NOMO-1 treated with DMSO at 0.1 percent for 48 hours (cell line): ENCODE measurements around the gene ZGLP1.
A peak's percentile ranks its signal among the peaks of the same experiment; 100 is the strongest.

Experiments used
- DNase-seq: peaks from one replicate; lab custom pipeline; 2025; ENCODE audit not compliant: unreplicated experiment; lab: John Stamatoyannopoulos, UW

ZGLP1 gene

GRCh38 chr19:10328558-10329429, 19.2 kb upstream of the ZGLP1 start:
- DNase-seq = no peak

GRCh38 chr19:10327793-10328192, 18.2 kb upstream of the ZGLP1 start:
- no peak for DNase-seq

DNA sequence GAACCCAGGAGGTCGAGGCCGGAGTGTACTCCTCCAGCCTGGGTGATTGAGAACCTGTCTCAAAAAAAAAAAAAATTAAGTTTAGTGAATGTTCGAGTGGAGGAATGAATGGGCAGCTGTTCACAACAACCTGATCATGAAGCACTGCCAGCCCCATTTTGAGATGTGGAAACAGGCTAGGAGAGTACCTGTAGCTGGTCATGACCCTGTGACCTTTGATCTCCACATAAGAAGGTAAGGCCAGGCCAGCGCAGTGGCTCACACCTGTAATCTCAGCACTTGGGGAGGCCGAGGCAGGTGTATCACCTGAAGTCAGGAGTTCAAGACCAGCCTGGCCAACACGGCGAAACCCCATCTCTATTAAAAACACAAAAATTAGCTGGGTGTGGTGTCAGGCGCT, 16.1 kb upstream of the ZGLP1 start:
- DNase-seq = no peak

- DNase-seq = no peak
Observed at GRCh38 chr19:10321874-10322835, 12.5 kb upstream of the ZGLP1 start.

GRCh38 chr19:10321417-10321797, 11.8 kb upstream of the ZGLP1 start:
- DNase-seq = no peak

DNA sequence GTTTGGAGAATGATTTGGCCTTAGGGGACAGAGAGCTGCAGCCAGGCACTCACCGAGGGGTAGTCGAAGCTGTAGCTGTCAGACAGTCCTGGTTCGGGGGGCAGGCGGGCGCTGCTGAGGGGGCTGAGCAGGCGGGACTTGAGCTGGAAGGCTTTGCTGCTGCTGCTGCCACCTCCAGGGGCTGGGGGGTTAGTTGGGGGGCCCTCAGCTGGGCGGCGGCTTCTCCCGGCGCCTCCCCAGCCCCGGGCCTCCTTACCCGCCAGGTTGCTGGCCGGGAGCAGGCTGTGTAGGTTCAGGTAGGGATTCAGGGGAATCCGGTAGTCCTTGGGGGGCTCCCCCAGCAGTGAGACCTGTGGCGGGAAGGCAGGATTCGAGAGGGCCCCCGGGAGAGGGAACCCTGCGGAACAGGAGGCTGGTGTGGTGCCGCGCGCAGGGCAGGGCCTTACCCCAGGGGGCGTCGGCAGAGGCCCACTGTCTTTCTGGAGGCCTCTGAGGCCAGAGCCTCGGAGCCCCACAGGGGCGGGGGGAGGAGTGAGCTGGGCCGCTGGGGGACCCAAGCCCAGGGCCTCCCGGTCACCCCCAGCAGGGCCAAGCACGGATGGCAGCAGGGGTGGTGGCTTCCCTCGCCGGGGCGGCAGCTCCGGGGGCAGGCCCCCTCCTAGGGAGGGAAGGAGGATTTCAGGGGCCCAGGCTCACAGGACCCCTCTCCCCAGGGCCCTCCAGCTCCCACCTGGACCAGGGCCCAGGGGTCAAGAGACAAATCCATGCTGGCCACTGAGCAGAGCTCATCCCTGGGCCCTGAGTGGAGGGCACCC, 11.2 kb upstream of the ZGLP1 start:
- no peak for DNase-seq

- DNase-seq = no peak
Observed at GRCh38 chr19:10318807-10319682, 9.4 kb upstream of the ZGLP1 start.

GRCh38 chr19:10317857-10318462, 8.3 kb upstream of the ZGLP1 start:
- no peak for DNase-seq

DNA sequence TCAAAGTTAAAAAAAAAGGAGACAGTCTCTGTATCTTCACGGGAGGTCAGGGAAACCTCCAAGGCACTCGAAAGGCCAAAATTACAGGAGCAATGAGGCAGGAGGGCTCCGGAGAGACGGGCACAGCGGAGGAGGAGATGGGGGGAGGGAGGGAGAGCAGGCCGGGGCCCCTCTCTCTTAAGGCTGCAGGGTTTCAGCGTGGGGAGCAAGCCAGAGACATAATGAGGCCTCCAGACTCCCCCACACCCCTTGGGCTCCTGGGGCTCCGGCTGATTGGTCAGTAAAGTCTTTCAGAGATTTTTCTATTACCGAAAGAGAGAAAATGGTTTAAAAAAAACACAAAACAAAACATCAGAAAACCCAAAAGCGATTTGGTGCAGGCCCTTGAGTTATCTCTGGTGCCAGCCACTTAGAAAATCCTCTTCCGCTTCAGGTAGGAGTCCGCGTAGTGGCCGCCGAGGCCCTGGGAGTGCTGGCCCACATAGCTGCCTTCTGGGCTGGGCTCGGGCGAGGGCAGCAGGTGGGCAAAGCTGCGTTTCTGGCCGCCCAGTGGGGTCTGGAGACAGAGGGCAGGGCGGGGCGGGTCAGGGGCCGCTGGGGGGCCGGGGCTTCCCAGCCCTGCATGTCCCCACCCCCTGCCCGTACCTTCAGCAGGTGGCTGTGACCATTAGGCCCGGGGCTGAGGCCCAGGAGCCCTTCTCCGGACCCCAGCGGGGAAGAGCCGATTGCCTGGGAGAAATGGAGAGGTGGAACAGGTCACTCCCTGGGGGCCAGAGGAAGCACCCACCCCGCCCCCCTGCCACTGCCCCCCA, 7.6 kb upstream of the ZGLP1 start:
- no peak for DNase-seq

DNA sequence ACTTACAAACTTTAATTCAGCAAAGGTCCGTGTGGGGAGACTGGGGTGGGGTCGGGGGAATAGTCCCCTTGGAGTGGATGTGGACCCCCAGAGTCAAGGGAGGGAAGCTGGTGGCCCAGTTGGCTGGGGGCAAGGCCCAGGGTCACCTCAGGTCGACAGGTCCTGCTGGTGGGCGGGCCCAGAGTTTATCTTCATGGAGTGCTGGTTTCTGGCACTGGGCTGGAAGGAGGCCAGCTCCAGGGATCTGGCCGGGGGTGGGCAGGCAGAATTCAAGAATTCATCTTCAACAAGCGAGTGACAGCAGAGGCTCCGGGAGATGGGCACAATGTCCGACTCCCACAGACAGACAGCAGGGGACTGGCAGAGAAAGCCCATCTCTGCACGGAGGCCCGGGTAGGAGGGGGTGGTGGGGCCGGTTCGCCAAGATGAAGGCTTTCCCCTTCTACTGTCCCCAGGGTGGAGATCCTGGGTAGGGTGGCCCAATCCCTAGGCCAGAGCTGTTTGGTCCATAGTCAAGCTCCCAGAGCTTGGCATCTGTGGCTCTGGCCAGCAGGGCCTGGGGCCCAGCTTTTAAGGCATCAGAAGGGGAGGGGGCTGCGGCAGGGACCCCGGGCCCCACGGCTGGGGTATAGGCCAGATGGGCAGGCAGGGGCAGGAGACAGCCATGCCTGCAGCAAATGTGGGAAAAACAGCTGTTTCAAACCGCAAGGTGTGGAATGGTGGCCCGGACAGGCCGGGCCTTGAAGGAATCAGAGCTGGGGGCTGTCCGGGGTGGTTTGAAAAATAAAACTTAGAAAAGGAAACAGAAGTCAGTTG, 6.8 kb upstream of the ZGLP1 start:
- DNase-seq = no peak

GRCh38 chr19:10315335-10316214, 6.0 kb upstream of the ZGLP1 start, which contains the start of gene FDX2:
FDX2 (minus strand) TSS chr19:10316015; CDS start chr19:10315996, 19 bp downstream.
- DNase-seq = peak; percentile 64

GRCh38 chr19:10306327-10306726, 3.3 kb downstream of the ZGLP1 start:
- DNase-seq = no peak

GRCh38 chr19:10305139-10305806, 4.3 kb downstream of the ZGLP1 start:
- DNase-seq = peak; percentile 18

- peak; percentile 28 for DNase-seq
Observed at GRCh38 chr19:10299545-10300458, 9.8 kb downstream of the ZGLP1 start.

GRCh38 chr19:10295847-10296591, 13.6 kb downstream of the ZGLP1 start:
- DNase-seq = no peak
